Peyer's patch (tissue), 4 donors: Measurements from ENCODE around the gene MTMR12. TPM values are rescaled to one million over a fixed set of nuclear protein-coding genes. Genes with fewer than 3 reads are reported as not detected.
A peak's percentile ranks its signal among the peaks of the same experiment; 100 is the strongest.

Experiments used
- DNase-seq, 3 donors: peaks; one replicate each; pipeline ENCODE4 v3.0.0-alpha.2; 2017 to 2019
- H3K27ac ChIP-seq, 4 donors: fragments of 200-600 bp; sonication (generic); one replicate each; pipeline ENCODE4 v1.5.1; 2016 to 2019
- H3K27me3 ChIP-seq, 2 donors: fragments of 200-600 bp; sonication (generic); one replicate each; pipeline ENCODE4 v1.5.1; 2019
- H3K36me3 ChIP-seq, 3 donors: fragments of 200-600 bp; sonication (generic); one replicate each; pipeline ENCODE4 v1.5.1; 2016 to 2019
- H3K4me1 ChIP-seq, 4 donors: fragments of 200-600 bp; sonication (generic); one replicate each; pipeline ENCODE4 v1.5.1; 2016 to 2019
- H3K4me3 ChIP-seq, 4 donors: fragments of 200-600 bp; sonication (generic); 1 replicate in 3 of 4; 2 replicates in 1 of 4; pipeline ENCODE4 v1.5.1; 2016 to 2019; ENCODE audit warnings: mild to moderate bottlenecking in 1 of 4
- H3K9me3 ChIP-seq, 4 donors: fragments of 200-600 bp; sonication (generic); one replicate each; pipeline ENCODE4 v1.5.1; 2016 to 2019; ENCODE audit warnings: mild to moderate bottlenecking in 1 of 4
- CTCF ChIP-seq, 6 experiments: fragments of 450-650 bp in 4 of 6; fragments of 200-600 bp in 2 of 6; sonication (generic) in 1 of 6; IDR thresholded peaks; one replicate each; pipeline ENCODE4 v1.5.1; 2017 to 2019; ENCODE audit warnings: antibody characterized with exemption in 6 of 6, mild to moderate bottlenecking in 3 of 6, moderate library complexity in 1 of 6
- POLR2A ChIP-seq, 2 donors: fragments of 450-650 bp; IDR thresholded peaks; one replicate each; pipeline ENCODE4 v1.5.1; 2017; ENCODE audit warnings: antibody characterized with exemption in 2 of 2, mild to moderate bottlenecking in 2 of 2, moderate library complexity in 2 of 2
- total RNA-seq, 4 donors: library from RNA; depleted of rRNA; stranded (reverse); fragments of >200 nt; gene quantifications; one replicate each; pipeline ENCODE4 v1.1.0, GENCODE V29; 2016

MTMR12 gene
- total RNA-seq, 4 donors from 2014 or later, result 16.0 to 43.7 (median 24.0) TPM

DNA sequence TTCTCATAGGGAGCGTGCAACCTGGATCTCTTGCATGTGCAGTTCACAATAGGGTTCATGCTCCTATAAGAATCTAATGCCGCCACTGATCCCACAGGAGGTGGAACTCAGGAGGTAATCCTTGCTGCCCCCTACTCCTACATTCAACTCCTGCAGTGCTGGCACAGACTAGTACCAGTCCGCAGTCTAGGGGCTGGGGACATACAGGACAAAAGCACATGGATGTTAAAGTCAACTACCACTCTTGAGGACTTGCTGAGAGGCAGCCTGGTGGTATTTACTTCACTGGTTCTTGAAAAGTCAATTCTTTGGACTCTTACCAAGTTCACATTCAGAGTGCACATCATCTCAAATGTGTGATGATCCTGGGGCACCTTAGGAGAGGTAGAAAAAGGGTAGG, 33.0 kb downstream of the MTMR12 start:
- Histone ChIP-seq H3K27ac (no peak overlapping the region), H3K4me1 (peaks cover 0 to 14% (median 2%) of the 10 kb centered on the region in 4 donors)
- no peak for TF ChIP-seq CTCF (IDR thresholded peaks at IDR 0.05)
- TF ChIP-seq POLR2A (IDR thresholded peaks at IDR 0.05), result no peak

GRCh38 chr5:32279223-32279622, 33.5 kb downstream of the MTMR12 start:
- no peak for TF ChIP-seq CTCF (IDR thresholded peaks at IDR 0.05)
- no peak for TF ChIP-seq POLR2A (IDR thresholded peaks at IDR 0.05)
- no peaks in the 10 kb centered on the region for H3K9me3 ChIP-seq
- no peaks in the 10 kb centered on the region for H3K27me3 ChIP-seq
- H3K4me3 ChIP-seq, result no peak overlapping the region
- peaks cover 0 to 8% (median 0%) of the 10 kb centered on the region in 3 donors for H3K36me3 ChIP-seq
- no peak overlapping the region for H3K27ac ChIP-seq
- no peak for DNase-seq
- peaks cover 0 to 14% (median 2%) of the 10 kb centered on the region in 4 donors for H3K4me1 ChIP-seq

More for the DNA sequence above, 33.0 kb downstream of the MTMR12 start:
- DNase-seq, result no peak
- Histone ChIP-seq H3K9me3 (no peaks in the 10 kb centered on the region), H3K27me3 (no peaks in the 10 kb centered on the region), H3K36me3 (peaks cover 0 to 4% (median 0%) of the 10 kb centered on the region in 3 donors), H3K4me3 (no peak overlapping the region)

DNA sequence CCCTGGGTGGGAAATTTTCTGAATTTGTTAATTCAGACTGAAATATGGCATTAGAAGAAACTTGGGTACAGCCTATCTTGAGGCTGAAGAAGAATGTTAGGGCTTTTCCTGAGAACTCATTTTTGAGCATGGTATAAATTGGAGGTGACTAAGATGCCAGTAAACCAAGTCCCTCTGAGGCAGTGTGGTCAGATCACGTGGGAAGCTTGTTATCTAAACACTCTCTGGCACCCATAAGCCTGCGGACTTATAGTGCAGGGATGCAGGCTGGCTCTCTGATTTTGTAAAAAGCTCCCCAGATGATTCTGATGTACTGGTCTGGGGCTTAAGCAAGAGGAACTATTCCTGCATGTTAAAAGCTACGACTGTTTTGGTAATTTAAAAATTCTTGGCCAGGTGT, 34.3 kb downstream of the MTMR12 start:
- Histone ChIP-seq H3K4me1 (peaks cover 0 to 14% (median 2%) of the 10 kb centered on the region in 4 donors), H3K4me3 (no peak overlapping the region), H3K27me3 (no peaks in the 10 kb centered on the region), H3K27ac (no peak overlapping the region), H3K36me3 (peaks cover 0 to 17% (median 0%) of the 10 kb centered on the region in 3 donors), H3K9me3 (no peaks in the 10 kb centered on the region)
- TF ChIP-seq CTCF (IDR thresholded peaks at IDR 0.05) (no peak), POLR2A (IDR thresholded peaks at IDR 0.05) (no peak)
- no peak for DNase-seq

- no peak for DNase-seq
- Histone ChIP-seq H3K27ac (no peak overlapping the region), H3K36me3 (peaks cover 0 to 23% (median 0%) of the 10 kb centered on the region in 3 donors), H3K4me3 (no peak overlapping the region), H3K4me1 (peaks cover 0 to 14% (median 2%) of the 10 kb centered on the region in 4 donors), H3K27me3 (no peaks in the 10 kb centered on the region), H3K9me3 (no peaks in the 10 kb centered on the region)
- TF ChIP-seq POLR2A (IDR thresholded peaks at IDR 0.05) (no peak), CTCF (IDR thresholded peaks at IDR 0.05) (no peak)
These were observed 34.9 kb downstream of the MTMR12 start for GRCh38 chr5:32277798-32278197.

DNA sequence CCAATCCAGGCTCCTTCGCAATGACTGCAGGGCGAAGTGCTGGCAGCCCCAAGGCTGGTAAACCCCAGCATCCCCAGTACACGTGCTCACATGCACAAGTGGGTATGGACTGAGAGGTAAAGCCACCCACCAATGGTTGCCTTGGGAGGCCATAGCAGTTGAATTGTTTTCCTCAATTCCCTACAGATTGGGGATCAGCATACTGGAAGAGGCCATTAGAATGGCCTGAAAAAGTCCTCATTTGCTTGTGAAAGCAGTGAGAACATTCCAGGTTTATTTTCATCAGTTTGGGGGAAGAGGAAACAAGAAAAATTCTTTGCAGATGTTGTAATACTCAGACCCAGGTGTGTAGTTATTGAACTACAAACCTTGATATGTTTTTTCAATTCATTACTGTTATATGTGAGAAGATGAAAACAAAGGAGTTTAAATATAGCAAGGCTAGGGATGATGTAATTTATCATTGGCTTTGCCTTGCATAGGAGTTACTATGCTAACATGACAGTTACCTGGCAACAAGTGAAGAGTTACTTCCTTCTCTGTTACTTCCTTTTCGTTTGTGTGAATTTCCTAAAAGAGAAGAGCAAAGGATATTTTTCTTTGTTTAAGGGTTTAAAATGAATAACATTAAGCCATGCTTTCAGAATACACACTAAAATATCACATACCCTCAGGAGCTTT, 36.4 kb downstream of the MTMR12 start:
- Histone ChIP-seq H3K4me3 (no peak overlapping the region), H3K4me1 (peaks cover 0 to 11% (median 2%) of the 10 kb centered on the region in 4 donors), H3K36me3 (peaks cover 0 to 37% (median 0%) of the 10 kb centered on the region in 3 donors), H3K9me3 (no peaks in the 10 kb centered on the region), H3K27ac (peak overlapping the region in 1 of 4 donors; percentile 30), H3K27me3 (no peaks in the 10 kb centered on the region)
- TF ChIP-seq CTCF (IDR thresholded peaks at IDR 0.05) (no peak), POLR2A (IDR thresholded peaks at IDR 0.05) (no peak)
- DNase-seq, result no peak
